A549 (cell line): ENCODE measurements around the gene LAMTOR4.

ENCODE experiments used
- CEBPB ChIP-seq, 2 experiments: fragments of >200 bp in 1 of 2; sonication (Bioruptor Twin) in 1 of 2; formaldehyde crosslinking in 1 of 2; IDR thresholded peaks; 2 replicates each; pipeline ENCODE4 v1.6.1; 2012 to 2016
- CTCF ChIP-seq: fragments of >200 bp; sonication (Bioruptor Twin); formaldehyde crosslinking; IDR thresholded peaks from 3 replicates; pipeline ENCODE4 v1.5.1; 2016
- POLR2A ChIP-seq: IDR thresholded peaks from 2 replicates; pipeline ENCODE4 v1.6.1; 2012; ENCODE audit warnings: mild to moderate bottlenecking, low read length
- RCOR1 ChIP-seq: fragments of 150-350 bp; IDR thresholded peaks from 2 replicates; pipeline ENCODE4 v1.6.1; 2014; ENCODE audit warnings: antibody characterized with exemption, low read length, low read depth

- TF ChIP-seq RCOR1, result no peak
- no peak for TF ChIP-seq POLR2A
- TF ChIP-seq CTCF, result no peak
- TF ChIP-seq CEBPB (IDR thresholded peaks at IDR 0.05), result no peak
Observed at GRCh38 chr7:100163006-100163531, 14.4 kb downstream of the LAMTOR4 start.
